Keratinocyte (primary cell): Measurements from ENCODE around the gene AGRN. TPM values are rescaled to one million over a fixed set of nuclear protein-coding genes. Genes with fewer than 3 reads are reported as not detected.

ENCODE experiments used
- DNase-seq: peaks from one replicate; pipeline ENCODE4 v3.0.0-alpha.2; 2011; ENCODE audit warnings: low read depth, missing footprints, low spot score
- FAIRE-seq: peaks from 2 replicates; lab custom pipeline; 2011; peaks lifted over from hg19 to GRCh38; lab: Jason Lieb, UNC
- H2AFZ ChIP-seq: 2 replicates; pipeline ENCODE4 v1.6.0; 2012; ENCODE audit warnings: low read length, control low read depth, inconsistent platforms; ENCODE audit not compliant: control insufficient read depth
- H3K27ac ChIP-seq: 2 replicates; pipeline ENCODE4 v1.5.1; 2011; ENCODE audit warnings: low read length; ENCODE audit not compliant: control insufficient read depth, insufficient read depth
- H3K27me3 ChIP-seq: 3 replicates; pipeline ENCODE4 v1.6.0; 2011; ENCODE audit warnings: low read length; ENCODE audit not compliant: control insufficient read depth, insufficient read depth; ENCODE audit errors: extremely low read depth
- H3K36me3 ChIP-seq, 2 experiments: 2 replicates in 1 of 2; 3 replicates in 1 of 2; pipeline ENCODE4 v1.5.1; 2011; ENCODE audit warnings: low read length in 2 of 2, mild to moderate bottlenecking in 1 of 2; ENCODE audit not compliant: control insufficient read depth in 2 of 2, insufficient read depth in 2 of 2; ENCODE audit errors: extremely low read depth in 1 of 2
- H3K4me1 ChIP-seq: 3 replicates; pipeline ENCODE4 v1.5.1; 2011; ENCODE audit warnings: low read length; ENCODE audit not compliant: control insufficient read depth, insufficient read depth; ENCODE audit errors: extremely low read depth
- H3K4me2 ChIP-seq: 3 replicates; pipeline ENCODE4 v1.6.0; 2011; ENCODE audit warnings: low read depth, low read length; ENCODE audit not compliant: control insufficient read depth, insufficient read depth; ENCODE audit errors: extremely low read depth
- H3K4me3 ChIP-seq, 3 experiments: fragments of 200-600 bp in 1 of 3; sonication (generic) in 1 of 3; 2 replicates in 2 of 3; 3 replicates in 1 of 3; pipeline ENCODE4 v1.5.1; 2011 to 2016; ENCODE audit warnings: low read length in 3 of 3, mild to moderate bottlenecking in 3 of 3, control low read depth in 2 of 3, inconsistent platforms in 1 of 3, low read depth in 1 of 3, mixed read lengths in 1 of 3, mixed run types in 1 of 3, moderate library complexity in 1 of 3; ENCODE audit not compliant: control insufficient read depth in 2 of 3, insufficient read depth in 2 of 3; ENCODE audit errors: extremely low read depth in 1 of 3
- H3K79me2 ChIP-seq: 2 replicates; pipeline ENCODE4 v1.6.0; 2012; ENCODE audit warnings: low read length; ENCODE audit not compliant: control insufficient read depth, insufficient read depth
- H3K9ac ChIP-seq: 3 replicates; pipeline ENCODE4 v1.6.0; 2011; ENCODE audit warnings: low read length; ENCODE audit not compliant: control insufficient read depth, insufficient read depth; ENCODE audit errors: extremely low read depth
- H3K9me1 ChIP-seq: 3 replicates; pipeline ENCODE4 v1.6.0; 2011; ENCODE audit warnings: low read length; ENCODE audit not compliant: control insufficient read depth, insufficient read depth; ENCODE audit errors: extremely low read depth
- H3K9me3 ChIP-seq: 2 replicates; pipeline ENCODE4 v1.5.1; 2012; ENCODE audit warnings: low read depth, low read length; ENCODE audit not compliant: control insufficient read depth
- H4K20me1 ChIP-seq: 3 replicates; pipeline ENCODE4 v1.6.0; 2011; ENCODE audit warnings: low read length; ENCODE audit not compliant: control insufficient read depth, insufficient read depth; ENCODE audit errors: extremely low read depth
- CTCF ChIP-seq, 3 experiments: IDR thresholded peaks in 1 of 3; conservative IDR thresholded peaks in 1 of 3; optimal IDR thresholded peaks in 1 of 3; 2 replicates in 2 of 3; 3 replicates in 1 of 3; pipeline versions ENCODE3 to v1.5.1; 2011; ENCODE audit warnings: low read length in 3 of 3, mild to moderate bottlenecking in 3 of 3, moderate library complexity in 2 of 3, control low read depth in 1 of 3, inconsistent platforms in 1 of 3; ENCODE audit not compliant: insufficient read depth in 2 of 3; ENCODE audit errors: extremely low read depth in 1 of 3
- EZH2 ChIP-seq: IDR thresholded peaks from one replicate; pipeline ENCODE4 v1.6.1; 2012; ENCODE audit warnings: inconsistent platforms, mild to moderate bottlenecking, low read length, moderate library complexity
- dilution Hi-C: fragments of 300-500 bp; cut with MboI; formaldehyde crosslinking; loops from one replicate; pipeline ENCODE4 v1.7.0; 2020; ENCODE audit warnings: low sequenced_read_pairs; ENCODE audit not compliant: extremely low pct_ligation_motif_present
- polyA plus RNA-seq, 5 experiments: library from polyadenylated mRNA; depleted of rRNA in 3 of 5; stranded (reverse) in 3 of 5; stranded (forward) in 1 of 5; unstranded in 1 of 5; fragments of >200 nt; gene quantifications; 1 replicate in 1 of 5; 2 replicates in 3 of 5; 3 replicates in 1 of 5; pipeline versions ENCODE4 v1.2.1 to v1.2.3, GENCODE V29; 2011 to 2012; ENCODE audit warnings: missing spikeins in 2 of 5, low read depth in 1 of 5, low replicate concordance in 1 of 5

AGRN gene
- polyA plus RNA-seq, 1 donor (not counting 4 experiments of a cell fraction or from before 2014, with no cell fraction given), result 72.4 TPM

- FAIRE-seq (no peak), DNase-seq (no peak)
- peaks cover 24% of the 10 kb centered on the region for H4K20me1 ChIP-seq
- H3K9me1 ChIP-seq, result no peaks in the 10 kb centered on the region
- TF ChIP-seq CTCF (optimal IDR thresholded peaks at IDR 0.05 in 1 of 3, IDR thresholded peaks at IDR 0.05 in 1 of 3, conservative IDR thresholded peaks at IDR 0.05 in 1 of 3; ENCODE audit: extremely low read depth in 1 of 3, insufficient read depth in 2 of 3, low read length in 3 of 3), result no peak
- H3K4me2 ChIP-seq, result no peak overlapping the region
- no peak overlapping the region for H2AFZ ChIP-seq
- H3K4me3 ChIP-seq, result no peak overlapping the region
- no peaks in the 10 kb centered on the region for H3K27me3 ChIP-seq
- peaks cover 40 to 46% of the 10 kb centered on the region in 2 experiments for H3K36me3 ChIP-seq
- dilution Hi-C loops, result no loop called here
- H3K27ac ChIP-seq, result no peak overlapping the region
- no peaks in the 10 kb centered on the region for H3K4me1 ChIP-seq
- H3K79me2 ChIP-seq, result peaks cover 28% of the 10 kb centered on the region
- H3K9me3 ChIP-seq, result no peaks in the 10 kb centered on the region
- H3K9ac ChIP-seq, result no peak overlapping the region
These were observed 26.8 kb downstream of the AGRN start for GRCh38 chr1:1046767-1047166.

- no peak for FAIRE-seq
These were observed 27.5 kb downstream of the AGRN start for GRCh38 chr1:1047407-1047806.

More at GRCh38 chr1:1047407-1047806, 27.5 kb downstream of the AGRN start:
- Histone ChIP-seq H3K9me1 (no peaks in the 10 kb centered on the region), H3K27ac (no peak overlapping the region), H3K4me3 (no peak overlapping the region), H3K79me2 (peaks cover 22% of the 10 kb centered on the region), H3K9ac (no peak overlapping the region), H3K4me1 (no peaks in the 10 kb centered on the region), H2AFZ (no peak overlapping the region), H3K36me3 (peaks cover 42 to 48% of the 10 kb centered on the region in 2 experiments), H3K9me3 (no peaks in the 10 kb centered on the region), H3K4me2 (no peak overlapping the region), H3K27me3 (no peaks in the 10 kb centered on the region), H4K20me1 (peaks cover 24% of the 10 kb centered on the region)
- dilution Hi-C loops, result no loop called here
- TF ChIP-seq EZH2 (no peak), CTCF (optimal IDR thresholded peaks at IDR 0.05 in 1 of 3, IDR thresholded peaks at IDR 0.05 in 1 of 3, conservative IDR thresholded peaks at IDR 0.05 in 1 of 3; ENCODE audit: extremely low read depth in 1 of 3, insufficient read depth in 2 of 3, low read length in 3 of 3) (no peak)
- no peak for DNase-seq
